Stimulated activated CD4-positive, alpha-beta T cell treated with anti-CD3 and anti-CD28 coated beads, TNF-alpha, amount 100 ng/mL, for 4 hours (primary cell): ENCODE data around the gene UTP25.

Experiments used
- DNase-seq, 3 experiments: peaks; one replicate each; pipeline ENCODE4 v3.0.0-alpha.2; 2020; ENCODE audit warnings: low read depth in 3 of 3

Gene UTP25

DNA sequence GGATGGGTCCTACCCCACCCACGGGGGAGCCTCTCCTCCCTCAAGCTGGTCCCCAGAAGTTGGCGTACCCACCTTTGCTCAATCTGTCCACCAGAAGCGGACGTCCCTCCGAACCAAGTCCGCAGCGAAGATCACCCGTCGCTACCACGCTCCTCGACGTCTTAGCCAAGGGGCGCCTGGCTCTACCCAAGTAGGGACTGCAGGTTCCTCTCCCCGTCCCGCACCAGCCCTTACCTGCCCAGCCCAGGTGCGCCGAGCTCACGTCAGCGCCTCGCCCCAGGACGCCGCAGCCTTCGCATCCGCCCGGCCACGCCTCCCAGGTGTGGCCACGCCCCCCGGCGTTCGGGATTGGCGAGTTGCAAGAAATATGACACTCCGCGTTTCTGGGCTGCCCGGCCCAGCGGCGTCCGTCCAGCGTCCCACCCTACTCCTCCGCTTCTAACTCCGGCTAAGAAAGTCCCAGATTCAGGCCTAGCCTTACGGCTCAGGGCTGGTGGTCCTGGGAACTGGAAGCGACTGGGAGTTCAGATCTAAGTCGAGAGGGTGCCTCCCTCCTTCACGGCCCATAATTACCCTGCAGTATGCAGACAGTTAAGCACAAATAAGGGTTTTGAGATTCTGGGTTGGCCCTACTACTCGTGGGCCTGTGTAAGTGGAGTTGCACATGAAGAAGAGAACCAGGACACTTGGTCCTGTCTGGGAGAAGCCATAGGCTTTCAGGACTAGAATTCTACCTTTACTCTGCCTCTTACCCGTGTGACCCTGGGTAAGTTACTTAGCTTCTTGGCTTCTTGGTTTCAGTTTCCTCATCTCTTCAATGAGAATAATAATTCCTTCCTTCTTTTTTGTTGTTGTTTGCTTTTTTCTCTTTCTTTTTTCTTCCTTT is 21.7 kb upstream of the UTP25 start, which contains the start of gene IRF6:
Gene IRF6, minus strand, starts transcription at position 268 of the 886 bp plus-strand sequence. CDS start 4,729 bp downstream, outside the sequence.
- DNase-seq = peak; percentile 20 to 43 (median 30)

DNA sequence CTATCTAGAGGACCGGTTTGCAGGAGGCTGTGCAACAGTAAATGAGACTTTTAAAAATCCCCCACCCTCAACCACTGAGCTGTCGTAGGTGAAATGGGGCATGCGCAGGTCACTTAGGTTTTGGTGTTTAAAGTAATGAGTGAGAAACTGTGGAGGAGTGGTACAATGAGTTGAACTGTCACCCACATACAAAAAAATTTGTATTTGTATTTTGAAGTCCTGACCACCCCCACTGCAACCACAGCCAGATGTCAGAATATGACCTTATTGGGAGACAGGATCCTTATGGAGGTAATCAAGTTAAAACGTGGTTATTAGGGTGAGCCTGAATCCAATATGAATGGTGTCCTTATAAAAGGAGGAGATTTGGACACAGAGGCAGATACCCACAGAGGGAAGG is 20.3 kb upstream of the UTP25 start:
- DNase-seq = no peak

DNA sequence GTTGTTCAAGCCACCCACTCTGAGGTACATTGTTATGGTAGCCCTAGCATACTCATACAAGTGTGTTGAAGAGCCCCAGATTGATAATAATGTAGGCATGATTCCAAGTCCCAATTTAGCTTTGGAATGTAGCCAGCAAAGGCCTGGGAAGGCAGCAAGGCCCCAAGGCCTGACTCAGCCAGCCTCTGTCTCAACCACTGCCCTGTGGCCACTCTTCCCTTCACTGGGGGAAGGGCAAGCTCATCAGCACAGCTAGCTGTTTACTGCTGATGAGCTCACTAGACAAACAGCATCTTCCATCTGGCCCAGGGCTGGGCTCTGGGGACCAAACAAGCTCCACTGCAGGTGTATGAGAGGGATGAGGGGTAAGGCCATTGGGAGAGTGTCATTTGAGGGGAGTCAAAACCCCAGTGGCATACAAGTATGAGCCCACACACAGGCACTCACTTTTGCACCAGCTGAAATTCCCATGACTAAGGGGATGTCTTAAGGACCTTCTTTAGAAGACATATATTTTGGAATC is 19.7 kb upstream of the UTP25 start:
- DNase-seq = no peak

DNA sequence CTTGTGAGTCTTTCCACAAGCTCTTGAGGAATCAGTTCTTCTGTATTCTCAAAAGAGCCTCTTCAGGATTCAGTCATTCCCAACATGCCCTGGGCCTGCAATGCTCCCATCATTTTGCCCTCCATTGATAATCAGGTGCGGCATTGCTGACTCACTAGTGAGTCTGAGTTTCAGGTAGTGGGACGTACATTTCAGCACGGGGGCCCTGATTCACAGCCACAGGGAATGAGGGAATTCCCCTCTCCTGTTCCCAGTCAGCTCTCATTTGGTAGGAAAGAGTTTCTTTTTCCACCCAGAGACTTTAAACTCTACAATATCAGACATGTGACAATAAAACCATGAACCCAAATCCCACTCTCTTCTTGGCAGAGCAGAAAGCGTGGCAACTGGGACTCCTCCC is 18.2 kb upstream of the UTP25 start:
- no peak for DNase-seq

DNA sequence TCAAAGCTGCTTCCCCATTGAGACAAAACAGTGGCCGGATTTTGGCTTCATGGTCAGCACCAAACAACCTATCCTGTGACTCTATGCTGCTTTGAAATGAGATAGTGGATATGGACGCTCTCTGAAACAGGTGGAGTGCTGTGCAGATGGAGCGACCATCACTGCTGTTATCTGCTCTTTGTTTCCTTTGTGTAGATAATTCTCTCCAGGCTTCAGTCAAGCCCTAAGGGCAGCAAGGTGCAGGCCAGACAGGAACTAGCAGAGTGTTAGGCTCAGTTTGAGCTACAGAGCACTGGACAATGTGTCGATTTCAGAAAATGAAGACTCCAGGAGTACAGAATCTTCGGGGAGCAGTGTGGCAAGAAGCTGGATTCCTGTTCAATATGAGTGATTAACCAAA is 17.0 kb upstream of the UTP25 start:
- DNase-seq = no peak

DNA sequence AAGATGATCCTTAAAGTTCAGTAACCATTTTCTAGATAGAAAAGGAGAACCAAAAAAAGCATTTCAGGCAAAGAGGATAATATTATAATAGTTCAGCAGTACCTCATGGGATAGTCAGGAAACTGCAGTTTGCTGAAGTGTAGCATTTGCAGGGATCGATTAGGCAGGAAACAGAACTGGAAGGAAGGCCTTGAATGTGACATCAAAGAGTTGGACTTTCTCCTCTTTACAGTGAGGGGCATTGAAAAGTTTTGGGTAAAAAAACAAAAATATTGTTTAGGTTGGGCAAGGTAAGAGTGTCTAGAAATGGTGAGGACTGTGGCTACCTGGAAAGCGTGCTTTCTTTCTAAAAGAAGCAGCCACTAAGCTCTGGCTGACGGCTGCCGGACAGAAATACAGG is 13.9 kb upstream of the UTP25 start:
- no peak for DNase-seq

DNA sequence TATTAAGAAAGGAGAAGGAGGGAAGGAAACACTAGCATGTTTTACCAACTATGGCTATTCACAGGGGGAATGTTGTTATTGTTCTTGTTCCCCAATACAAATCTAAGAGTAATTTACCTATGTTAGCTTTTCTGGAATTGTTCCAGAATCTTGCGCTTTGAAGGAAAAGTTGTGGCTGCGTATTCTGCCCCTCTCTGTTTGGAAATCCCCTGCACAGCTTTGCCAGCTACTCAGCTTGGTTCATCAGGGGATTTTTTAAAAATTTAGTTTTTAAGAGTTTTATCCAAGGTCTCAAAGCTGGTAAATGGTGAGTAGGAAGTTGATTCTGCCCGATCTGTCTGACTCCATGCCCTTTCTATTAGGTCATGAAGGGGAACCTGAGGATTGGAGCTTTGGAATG is 12.3 kb upstream of the UTP25 start:
- no peak for DNase-seq

DNA sequence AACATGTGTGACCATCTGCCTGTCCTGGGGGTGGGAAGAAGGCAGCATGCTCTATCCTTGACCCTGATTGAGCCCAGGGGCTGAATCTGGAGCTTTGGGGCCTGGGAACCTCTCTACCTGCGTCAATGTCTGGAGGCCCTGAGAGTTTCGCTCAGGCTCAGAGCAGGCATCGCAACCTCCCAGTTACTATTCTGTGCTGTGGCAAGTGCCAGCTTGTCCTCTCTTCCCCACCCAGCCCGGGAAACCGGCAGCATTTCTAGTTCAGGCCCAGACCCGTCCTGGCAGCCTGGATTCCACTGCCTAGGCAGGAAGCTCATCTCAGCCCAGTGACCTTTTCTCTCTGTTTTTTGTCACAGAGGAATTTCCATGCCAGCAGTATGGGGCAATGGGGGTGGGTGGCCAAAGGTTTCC is 11.8 kb upstream of the UTP25 start:
- DNase-seq = no peak

DNA sequence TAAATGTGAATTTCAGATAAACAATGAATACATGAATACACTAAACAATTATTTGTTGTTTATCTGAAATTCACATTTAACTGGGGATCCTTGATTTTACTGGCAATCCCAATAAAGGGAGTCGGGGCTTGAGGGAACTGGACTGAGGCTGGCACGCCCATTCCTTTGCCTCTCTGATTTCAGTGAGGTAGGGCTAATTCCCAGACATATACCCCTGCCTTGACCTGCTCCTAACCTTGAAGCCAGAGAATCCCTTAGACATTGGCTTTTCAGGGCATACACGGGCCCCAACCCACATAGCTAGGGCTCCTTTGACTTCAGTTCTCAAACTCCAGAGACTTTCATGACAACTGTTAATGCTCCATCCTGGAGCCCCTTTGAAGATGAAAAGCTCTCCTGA is 10.8 kb upstream of the UTP25 start:
- no peak for DNase-seq

DNA sequence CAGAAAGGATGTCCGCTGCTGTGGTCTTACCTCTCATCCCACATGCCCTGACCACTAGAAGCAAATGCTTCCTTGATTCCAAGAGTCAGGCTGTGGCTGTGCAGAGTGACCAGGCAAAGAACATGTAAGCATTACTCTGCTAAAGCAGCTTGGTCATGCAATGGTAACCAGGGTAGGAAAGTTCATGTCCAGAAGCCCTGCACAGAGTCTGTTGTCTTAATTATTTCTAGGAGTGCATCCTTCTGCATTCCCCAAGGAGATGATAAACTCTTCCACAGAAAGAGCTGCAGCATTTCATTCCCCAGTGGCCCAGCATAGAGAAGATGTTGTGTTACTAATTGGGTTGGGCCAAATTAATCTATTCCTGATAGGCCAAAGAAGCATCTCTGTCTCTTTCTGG is 10.1 kb upstream of the UTP25 start:
- no peak for DNase-seq

DNA sequence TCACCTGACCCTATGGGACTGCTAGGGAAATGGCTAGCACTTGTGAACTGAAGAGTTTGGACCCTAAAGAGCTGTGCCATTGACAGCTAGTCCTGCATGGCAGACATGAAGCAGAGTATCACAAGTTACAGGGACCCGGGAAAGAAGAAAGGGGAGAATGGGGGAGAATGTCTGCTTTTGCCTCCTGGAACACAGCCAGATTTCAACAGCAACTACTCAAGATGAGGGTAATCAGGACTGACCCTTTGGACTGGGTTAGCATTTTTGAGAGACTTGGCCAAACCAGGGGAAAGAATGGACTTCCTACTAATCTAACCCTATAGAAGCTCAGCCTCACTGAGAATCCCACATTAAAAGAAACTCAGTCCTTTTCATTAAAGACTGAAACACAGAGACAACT is 8.7 kb upstream of the UTP25 start:
- DNase-seq = no peak

DNA sequence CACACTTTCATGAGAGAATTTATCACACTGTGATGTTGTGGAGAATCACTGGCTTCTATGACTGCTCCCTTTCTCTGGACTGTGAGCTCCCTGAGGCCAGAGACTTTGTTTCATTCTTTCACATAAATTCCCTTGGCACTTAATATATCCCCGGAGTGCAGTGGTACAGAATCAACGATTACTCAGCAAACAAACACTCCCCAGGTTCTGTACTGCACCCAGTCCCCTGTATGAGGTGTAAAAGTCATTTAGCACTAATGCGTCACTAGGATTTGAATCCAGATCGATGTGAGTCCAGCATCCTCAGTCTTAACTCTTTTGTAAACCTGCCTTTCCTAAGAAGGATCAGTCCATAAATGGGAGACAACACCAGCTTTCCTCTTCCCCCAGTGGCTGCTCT is 6.8 kb upstream of the UTP25 start:
- DNase-seq = no peak

DNA sequence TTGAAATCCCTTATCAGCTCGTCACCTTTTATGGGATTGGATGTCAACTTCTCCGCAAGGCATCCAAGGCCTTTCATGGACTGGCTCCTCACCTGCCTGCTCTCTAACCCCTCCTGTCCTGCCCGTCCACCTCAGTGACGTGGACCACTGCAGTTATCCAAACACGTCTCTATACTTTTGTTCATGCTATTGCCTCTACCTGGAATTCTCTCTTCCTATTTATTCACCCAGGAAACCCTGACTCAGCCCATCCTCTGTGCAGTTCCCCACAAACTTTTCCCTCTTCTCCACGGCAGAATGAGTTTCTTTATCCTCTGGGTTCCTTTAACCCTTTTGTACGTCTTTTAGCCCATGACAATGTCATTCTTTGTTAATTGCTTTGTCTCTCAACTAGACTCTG is 5.1 kb upstream of the UTP25 start:
- no peak for DNase-seq

DNA sequence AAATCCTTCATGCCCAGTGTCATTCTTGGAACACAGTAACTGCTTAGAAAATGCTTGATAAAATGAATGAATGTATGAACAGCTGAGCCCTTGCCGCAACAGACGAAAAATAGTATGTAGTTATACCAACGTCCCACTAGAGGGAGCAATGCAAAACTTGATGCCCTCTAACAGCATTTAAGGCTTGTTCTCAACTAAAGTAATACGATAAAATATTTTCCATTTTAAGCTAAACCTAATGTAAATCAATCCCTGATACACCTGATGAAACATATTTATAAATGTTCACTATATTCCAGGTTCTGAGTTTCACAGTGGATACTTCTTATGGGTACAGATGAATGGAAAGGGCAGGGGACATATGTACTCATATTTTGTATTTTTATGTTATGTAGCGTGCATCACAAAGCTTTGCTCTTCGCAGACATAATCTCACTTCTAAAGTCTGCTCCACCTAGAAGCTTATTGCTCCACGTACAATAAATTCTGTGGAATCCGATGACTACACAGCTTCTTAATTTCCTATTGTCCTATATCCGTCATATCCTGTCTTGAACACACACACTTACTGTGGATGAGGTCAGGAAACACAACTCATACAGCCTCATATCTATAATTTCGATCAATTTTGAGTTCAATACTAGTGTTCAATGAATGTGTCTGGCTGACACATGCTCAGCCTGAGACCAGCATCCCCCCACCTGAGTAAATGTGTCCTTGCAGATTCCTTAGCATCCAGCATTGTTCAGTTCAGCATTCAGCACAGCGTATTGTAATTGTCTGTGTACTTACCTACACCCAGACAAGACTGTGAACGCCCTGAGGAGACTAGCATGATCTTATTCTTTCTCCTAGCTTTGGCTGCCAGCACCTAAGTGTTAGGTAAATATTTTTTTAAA is 4.4 kb upstream of the UTP25 start:
- no peak for DNase-seq

DNA sequence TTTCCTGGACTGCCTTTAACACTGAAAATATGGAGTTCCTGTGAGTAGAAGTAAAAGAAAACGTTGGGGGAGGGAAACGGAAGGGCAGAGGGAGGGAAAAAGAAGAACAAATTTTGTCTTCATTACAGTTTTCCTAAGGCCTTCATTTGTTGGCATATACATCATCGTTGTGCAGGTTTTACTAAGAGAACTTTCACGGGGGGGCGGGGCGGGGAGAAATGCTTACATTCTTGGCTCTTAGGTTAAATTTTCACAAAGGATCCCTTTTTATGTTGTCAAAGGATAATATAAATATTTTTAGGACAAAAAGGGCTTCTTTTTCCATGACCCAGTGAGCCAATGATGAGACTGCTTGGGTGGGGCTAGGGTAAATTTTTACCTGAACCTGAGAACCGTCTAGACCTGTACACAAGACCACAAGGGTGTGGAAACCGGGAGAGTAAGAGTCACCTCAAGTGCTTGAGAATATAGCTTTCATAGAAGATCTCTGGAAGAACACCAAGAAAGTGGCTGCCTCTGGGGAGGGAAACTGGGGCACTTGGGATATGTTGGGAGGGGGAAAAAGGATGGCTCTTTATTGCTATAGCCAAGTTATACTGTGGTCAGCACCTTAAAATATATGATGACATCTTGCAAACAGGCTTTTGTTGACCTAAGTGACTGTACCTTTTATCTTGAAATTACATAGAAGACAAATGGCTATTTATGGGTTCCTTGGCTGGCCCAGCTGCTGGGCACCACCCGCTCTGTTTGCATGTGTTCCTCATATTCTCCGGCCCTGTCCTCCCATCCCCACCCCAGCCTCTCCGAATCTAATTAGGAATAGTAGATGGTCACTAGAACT is 2.0 kb upstream of the UTP25 start:
- DNase-seq = no peak

DNA sequence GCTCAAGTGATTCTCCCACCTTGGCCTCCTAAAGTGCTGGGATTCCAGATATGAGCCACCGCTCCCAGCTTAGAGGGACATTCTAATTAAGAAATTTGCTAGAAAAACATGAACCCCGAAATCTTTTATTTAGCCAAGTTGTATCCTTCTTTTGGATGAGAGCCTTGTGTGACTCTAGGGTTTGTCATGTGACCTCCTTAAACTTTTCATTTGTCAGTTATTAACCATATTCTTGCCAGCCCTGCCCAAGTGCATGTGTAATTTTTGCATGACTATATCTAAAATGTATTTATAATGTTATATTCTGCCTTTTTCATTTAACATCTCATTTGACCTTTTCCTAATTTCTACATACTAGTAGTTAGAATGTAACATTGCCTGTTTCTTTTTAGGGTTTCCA is 1.9 kb downstream of the UTP25 start:
- no peak for DNase-seq

DNA sequence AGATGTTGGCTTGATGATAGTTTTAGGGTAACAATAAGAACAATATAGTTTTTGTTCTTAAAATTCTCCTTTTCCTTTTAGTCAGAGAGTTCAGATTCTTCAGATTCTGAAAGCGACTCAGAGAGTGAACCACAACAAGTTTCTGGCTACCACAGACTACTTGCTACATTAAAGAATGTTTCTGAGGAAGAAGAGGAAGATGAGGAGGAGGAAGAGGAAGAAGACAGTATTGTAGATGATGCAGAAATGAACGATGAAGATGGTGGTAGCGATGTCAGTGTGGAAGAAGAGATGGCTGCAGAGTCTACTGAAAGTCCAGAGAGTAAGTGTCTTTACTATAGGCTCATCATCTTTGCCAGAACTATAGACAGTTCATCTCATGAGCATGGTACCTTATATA is 3.0 kb downstream of the UTP25 start:
- no peak for DNase-seq

DNA sequence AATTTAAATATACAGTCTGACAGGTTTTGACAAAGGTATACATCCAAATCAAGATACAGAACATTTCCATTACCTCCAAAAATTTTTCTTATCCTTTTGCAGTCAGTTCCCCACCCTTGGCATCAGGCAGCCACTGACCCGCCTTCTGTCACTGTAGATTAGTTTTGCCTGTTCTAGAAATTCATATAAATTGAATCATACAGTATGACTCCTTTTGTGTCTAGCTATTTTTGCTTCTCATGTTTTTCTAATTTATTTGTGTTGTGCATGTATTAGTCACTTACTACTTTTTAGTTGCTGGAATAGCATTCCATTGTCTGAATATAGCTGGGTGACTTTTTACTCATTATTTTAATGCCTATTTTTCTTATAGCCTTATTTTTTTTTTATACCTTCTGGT is 3.8 kb downstream of the UTP25 start:
- no peak for DNase-seq

DNA sequence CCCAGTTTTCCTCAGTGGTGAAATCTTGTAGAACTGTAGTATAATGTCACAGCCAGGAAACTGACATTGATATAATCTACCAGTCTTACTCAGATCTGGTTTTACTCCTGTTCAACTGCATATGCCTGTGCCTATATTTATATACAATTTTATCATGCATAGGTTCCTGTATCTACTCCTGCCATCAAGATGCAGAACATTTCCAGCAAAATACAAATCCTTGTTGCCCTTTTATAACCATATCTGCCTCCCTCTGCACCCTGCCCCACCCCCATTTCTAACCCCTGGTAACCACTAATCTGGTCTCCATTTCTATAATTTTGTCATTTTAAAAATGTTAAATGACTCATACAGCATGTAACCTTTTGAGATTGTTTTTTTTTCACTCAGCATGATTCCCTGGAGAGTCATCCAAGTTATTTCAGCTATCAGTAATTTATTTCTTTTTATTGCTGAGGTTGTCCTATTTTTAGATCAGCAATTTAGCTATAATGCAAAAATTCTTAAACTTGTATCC is 8.1 kb downstream of the UTP25 start:
- DNase-seq = no peak

DNA sequence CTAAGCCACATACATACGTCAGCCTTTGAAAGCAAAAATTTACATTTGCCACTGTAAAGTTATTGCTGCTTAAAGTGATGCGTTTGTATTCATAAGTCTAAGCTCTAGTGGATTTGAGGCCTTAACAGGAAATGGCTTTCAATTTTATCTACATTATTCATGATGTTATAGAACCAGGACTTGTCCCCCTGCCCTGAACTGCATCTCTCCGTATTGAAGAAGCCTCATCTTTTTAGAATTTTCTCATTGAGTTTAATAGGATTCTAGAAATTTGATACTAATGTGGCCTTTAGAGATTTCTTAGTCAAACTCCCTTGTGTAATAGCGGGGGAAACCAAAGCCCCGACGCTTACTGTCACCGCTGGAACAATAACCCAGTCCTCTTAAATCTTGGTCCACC is 9.9 kb downstream of the UTP25 start:
- no peak for DNase-seq

DNA sequence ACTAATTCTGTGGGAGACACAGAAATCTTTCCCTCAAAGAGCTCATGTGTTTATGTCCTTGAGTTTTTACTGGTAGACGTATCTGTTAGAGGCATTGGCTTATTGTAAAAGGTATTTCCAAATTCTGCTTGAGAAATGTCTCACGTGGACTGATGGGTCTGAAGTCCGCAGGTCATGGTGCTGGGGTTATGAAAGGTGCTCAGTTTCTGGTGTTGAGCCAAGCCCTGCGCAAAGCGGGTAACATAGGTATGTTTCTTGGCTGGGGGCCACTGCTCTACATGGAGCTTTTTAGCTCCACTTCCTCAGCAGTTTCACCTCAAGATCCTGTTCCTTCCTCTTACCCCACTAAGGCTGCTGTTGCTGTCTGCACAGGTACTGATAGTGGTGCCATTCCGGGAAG is 10.8 kb downstream of the UTP25 start:
- DNase-seq = no peak
